NCI-H524 (cell line): ENCODE results near the gene OAS3.
A peak's percentile ranks its signal among the peaks of the same experiment; 100 is the strongest.
"Not testable (repeated sequence)": the region's sequence is repeated elsewhere in the genome, so short reads cannot be mapped to it uniquely, and the experiment has no call there.

ENCODE experiments used
- DNase-seq, 2 experiments: peaks; one replicate each; lab custom pipeline; 2025; lab: John Stamatoyannopoulos, UW

OAS3 gene, protein sequence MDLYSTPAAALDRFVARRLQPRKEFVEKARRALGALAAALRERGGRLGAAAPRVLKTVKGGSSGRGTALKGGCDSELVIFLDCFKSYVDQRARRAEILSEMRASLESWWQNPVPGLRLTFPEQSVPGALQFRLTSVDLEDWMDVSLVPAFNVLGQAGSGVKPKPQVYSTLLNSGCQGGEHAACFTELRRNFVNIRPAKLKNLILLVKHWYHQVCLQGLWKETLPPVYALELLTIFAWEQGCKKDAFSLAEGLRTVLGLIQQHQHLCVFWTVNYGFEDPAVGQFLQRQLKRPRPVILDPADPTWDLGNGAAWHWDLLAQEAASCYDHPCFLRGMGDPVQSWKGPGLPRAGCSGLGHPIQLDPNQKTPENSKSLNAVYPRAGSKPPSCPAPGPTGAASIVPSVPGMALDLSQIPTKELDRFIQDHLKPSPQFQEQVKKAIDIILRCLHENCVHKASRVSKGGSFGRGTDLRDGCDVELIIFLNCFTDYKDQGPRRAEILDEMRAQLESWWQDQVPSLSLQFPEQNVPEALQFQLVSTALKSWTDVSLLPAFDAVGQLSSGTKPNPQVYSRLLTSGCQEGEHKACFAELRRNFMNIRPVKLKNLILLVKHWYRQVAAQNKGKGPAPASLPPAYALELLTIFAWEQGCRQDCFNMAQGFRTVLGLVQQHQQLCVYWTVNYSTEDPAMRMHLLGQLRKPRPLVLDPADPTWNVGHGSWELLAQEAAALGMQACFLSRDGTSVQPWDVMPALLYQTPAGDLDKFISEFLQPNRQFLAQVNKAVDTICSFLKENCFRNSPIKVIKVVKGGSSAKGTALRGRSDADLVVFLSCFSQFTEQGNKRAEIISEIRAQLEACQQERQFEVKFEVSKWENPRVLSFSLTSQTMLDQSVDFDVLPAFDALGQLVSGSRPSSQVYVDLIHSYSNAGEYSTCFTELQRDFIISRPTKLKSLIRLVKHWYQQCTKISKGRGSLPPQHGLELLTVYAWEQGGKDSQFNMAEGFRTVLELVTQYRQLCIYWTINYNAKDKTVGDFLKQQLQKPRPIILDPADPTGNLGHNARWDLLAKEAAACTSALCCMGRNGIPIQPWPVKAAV

DNA sequence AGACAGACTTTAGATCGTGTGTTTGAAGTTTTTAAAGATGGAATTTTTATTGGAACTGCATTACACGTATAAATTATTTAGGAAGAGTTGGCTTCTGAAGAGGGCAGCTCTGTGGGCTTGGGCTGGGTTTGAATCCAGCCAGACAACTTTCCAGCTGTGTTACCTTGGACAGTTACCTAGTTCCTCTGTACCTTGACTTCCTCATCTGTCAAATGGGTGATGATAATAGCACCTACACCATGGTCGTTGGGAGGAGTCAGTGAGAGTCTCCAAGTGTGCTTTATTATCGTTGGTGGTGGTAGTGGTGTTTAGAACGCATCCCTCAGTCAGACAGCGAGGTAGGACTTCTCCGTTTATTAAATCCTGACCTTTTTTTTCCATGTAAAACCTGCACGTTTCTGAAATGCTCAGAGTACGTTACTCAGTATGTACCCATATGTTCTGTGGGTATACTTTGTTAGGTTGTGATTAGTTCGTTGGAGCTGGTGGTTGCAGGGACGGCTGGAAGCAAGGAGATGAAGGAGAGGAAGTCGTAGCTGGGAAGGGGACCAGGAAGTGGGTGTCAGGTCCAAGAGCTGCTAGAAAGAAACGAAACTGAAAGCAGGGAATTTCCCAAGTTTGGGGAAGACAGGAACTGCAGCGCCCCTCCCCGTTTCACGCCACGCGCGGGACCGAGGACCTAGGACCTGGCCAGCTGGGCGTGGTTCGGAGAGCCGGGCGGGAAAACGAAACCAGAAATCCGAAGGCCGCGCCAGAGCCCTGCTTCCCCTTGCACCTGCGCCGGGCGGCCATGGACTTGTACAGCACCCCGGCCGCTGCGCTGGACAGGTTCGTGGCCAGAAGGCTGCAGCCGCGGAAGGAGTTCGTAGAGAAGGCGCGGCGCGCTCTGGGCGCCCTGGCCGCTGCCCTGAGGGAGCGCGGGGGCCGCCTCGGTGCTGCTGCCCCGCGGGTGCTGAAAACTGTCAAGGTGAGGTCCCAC, at the start of gene OAS3:
TSS of gene OAS3 (plus strand) at position 734 of the 979 bp plus-strand sequence. CDS start at position 791, 57 bp downstream.
- DNase-seq = peak in 1 of 2 experiments; percentile 30

DNA sequence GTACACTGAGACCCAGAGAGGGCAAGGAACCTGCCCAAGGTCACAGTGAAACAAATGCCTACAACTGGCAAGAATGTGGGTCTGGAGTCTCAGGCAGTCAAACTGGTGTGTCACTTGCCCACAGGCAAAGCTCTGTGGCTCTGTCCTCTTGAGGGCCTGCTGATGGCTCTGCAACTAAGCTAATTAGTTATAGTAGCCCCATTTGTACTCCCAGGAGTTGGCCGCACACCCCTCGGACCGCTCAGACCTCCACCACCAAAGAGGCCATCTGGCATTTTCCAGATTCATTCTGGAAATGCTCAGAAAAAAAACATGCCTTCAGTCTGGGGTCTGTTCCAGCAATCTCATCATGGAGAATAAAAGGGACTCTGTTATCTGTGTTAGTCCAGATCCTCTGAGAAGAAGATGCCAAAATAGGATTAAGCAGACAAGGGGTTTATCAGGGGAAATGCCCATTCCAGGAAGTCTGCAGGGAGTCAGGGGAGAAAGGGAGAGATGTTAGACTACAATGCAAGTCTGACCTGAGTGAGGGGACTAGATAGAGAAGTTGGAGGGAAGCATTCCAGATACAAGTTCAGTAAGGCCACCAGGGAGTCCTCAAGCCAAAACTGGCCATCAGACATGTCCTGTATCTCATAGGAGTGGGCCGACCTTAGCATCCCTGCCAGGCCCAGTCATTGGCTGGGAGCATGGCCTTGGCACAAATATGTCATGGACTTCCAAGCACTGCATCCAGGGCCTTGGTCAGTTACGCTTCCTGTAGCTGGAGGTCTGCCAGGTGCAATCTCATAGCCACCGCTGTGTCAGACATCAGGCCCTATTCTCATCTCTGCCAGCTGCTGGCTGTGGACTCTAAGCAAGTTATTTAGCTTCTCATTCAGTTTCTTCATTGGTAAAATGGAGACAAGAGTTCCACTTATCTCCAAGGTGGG, 46.9 kb upstream of the OAS3 start:
- DNase-seq = no peak

DNA sequence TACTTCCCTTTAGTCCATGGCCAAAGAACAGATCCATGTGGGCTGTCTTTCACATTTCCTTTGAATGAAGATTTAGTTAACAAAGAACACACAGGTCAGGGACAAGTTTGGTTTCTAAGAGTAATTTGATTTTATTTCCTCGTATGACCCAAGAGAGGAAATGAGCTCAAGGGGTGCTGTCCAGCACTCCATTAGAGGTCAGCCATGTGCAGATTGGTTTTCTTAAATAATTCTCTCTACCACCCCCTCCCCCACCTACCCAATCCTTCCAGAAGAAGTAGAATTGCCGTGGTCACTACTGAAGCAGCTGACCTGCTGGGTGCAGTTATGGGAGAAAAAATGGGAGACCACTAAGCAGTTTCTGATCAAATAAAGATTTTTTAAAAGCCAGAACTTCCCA, 45.4 kb upstream of the OAS3 start:
- DNase-seq = no peak

DNA sequence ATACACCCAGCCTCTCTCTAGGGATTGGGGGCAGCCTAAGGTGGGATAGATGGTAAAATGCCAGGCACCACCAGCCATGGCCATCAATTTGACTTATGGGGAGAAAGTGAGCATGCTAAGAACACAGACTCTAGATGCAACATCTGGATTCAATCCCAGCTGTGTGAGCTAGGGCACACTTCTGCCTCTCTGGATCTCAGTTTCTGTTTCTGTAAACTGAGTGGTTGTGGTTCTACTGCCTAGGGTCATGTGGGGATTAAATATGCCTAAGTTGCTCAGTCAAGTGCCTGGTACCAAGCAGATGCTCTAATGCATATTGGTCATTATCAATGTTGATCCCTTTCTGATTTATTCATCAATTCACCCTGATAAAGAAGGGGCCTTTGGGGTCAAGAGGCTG, 44.1 kb upstream of the OAS3 start:
- DNase-seq = no peak

DNA sequence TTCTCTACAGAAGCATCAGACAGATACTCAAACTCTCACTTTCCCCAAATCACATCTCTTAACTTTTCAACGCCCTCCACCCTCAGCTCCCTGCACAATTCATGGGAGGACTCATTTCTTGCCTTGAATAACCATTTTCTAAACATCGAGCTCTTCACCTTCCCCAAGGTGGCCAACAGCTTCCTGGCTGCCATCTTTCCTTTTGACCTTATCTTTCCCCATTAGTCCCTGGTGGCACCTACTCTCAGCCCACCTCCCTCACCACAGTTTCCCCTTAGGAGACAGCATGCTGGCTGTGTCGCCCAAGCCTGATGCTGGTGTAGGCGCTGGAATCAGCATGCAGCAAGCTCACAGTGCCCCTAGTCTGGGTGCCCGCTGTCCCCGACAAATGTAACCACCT, 39.9 kb upstream of the OAS3 start:
- no peak for DNase-seq

DNA sequence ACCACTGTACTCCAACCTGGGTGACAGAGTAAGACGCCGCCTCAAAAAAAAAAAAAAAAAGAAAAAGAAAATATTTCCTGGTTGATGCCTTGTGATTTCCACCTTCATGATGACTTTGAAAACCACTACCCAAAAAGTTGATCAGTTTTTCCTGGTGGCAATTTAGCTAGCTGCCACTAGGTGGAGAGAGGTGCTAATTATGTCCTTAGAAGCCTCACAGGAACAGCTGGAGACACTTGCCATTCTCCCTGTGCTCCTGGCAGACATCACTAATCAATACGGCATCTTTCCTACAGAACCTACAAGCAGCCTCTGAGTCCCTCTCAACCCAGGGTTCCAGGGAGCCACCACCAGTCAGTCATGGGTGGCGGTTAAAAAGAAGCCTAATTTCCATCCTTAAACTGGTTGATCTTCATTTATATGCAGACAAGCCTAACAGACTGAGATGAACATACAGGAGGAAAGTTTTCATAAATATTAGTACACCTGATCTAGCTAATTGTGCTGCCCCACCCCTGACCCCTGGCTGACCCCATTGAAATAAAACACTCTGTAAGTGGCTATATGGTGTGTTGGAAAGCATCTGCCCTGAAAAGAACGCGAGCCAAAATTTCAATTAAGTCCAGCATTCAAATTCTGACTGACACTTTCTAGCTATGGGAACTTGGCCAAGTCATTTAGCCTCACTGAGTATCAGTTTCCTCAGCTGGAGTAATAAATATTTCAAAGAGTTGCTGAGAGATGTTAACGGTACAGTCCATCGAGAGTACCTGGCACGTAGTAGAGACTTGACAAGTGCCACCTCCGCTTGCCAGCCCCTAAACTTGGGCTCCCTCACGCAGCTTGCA, 37.8 kb upstream of the OAS3 start:
- DNase-seq = peak; percentile 27 to 66

DNA sequence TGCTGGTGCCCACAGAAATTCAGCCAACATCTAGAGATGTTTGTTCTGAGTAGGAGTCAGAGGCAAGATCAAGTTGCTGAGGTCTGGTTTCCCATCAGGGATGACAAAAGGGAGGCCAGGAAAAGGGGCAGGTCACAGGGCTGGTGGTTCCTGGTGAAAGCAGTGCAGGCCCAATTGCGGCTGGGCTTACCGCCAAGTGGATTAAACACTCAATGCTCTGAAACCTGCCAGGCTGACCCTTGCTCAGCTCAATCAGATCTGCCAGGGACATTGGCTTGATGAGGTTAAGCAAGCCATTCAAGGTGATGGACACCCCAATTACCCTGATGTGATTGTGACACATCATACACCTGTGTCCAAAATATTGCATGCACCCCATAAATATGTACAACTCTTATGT, 37.0 kb upstream of the OAS3 start:
- DNase-seq = no peak

DNA sequence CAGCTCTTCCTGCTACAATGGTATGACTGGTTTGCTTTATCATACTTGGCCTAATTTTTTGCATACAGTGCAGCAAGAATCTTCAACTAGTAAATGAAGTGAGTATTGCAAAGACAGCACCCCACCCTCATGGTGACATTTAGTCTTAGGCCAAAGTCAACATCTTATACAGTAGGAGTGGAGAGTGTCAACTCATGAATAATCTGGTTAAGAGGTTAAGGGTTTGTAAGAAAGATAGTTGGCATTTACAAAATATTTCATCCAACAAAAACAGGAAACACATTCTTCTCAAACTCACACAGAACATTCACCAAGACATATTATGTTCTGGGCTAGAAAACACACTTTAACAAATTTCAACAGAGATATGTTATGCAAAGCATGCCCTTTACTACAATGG, 33.7 kb upstream of the OAS3 start:
- DNase-seq = no peak

DNA sequence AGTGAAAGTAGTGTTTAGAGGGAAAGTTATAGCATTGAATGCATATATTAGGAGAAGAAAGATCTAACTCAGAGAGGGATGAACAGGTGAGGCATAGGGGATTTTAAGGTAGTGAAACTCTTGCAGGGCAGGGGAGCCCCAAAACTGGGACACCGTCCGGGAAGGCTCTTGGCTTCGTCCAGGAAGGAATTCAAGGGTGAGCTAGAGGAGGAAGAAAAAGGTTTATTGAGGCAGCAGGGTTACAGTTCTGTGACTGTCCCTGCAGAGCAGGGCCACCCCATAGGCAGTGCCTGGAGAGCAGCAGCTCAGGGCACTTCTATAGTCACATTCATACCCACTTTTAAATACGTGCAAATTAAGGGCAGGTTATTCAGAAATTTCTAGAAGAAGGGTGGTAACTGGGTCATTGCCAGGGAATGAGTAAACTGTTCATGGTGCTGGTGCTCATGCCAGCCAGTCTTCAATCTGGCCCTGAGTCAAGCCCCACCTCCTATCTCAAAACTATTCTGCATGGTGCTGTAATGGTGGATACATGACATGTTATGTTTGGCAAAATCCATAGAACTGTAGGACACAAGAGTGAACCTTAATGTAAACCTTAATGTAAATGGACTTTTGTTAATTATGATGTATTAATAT, 32.7 kb upstream of the OAS3 start:
- DNase-seq = no peak

DNA sequence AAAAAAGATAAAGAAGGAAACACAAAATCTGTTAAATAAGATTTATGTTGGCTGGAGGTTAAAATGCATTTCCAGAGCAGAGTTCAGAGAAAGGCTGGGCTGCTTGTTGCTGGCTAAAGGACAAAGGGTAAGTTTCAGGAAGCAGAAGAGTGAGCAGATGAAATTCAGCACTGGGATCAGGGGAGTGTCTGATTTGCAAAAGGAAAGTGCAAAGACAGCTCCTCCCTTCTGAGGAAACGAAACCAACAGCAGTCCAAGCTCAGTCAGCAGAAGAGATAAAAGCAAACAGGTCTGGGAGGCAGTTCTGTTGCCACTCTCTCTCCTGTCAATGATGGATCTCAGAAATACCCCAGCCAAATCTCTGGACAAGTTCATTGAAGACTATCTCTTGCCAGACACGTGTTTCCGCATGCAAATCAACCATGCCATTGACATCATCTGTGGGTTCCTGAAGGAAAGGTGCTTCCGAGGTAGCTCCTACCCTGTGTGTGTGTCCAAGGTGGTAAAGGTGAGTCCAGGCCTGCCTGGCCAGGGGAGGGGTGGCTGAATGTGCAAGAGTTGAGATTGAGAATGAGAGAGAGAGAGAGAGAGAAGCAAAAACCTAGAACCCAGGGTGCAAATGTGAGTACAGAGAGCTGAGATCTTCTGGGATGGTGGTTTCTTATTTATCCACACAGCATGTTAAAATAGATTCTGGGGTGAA, 31.4 kb upstream of the OAS3 start, which contains the start of gene OAS1:
TSS of gene OAS1 (plus strand) at position 251 of the 703 bp plus-strand sequence. CDS start at position 329, 78 bp downstream.
- DNase-seq = no peak

DNA sequence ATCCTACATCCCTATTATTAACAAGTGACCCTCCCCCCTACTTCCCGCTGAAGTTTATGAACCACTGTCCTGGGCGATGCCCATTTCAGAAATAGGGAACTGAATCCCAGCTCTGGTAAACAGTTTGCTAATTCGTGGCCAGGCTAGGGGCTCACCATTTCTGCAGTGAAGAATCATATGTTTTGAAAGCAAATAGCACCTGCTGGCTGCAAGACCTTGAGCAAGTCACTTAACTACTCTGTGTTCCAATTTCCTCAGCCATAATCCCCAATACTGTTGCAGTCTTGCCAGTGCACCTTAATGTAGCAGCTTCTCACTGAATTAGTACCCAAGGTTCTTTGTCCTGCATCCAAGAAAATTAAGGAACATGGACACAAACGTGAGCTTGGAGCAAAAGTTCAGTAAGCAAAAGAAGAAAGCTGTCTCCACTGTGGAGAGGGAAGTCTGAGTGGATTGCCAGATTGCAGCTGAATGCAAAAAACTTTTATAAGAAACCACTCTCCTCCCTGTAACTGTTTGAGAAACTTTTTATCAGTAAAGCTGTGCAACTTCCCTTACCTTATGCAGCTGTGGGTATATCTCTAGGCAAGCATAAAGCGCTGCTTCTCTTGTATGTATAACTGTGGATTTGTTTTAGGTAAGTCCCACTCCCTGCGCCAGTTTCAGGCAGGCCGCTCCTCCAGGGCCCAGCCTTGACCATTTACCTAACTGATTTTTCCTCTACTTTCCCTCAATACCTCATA, 30.7 kb upstream of the OAS3 start:
- DNase-seq = no peak

DNA sequence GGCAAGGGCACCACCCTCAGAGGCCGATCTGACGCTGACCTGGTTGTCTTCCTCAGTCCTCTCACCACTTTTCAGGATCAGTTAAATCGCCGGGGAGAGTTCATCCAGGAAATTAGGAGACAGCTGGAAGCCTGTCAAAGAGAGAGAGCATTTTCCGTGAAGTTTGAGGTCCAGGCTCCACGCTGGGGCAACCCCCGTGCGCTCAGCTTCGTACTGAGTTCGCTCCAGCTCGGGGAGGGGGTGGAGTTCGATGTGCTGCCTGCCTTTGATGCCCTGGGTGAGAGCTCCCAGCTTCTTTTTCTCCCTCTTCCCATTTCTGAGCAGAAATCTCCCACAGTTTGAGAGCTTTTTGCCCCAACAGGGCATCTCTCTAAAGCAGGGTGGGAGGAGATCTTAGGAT, 29.7 kb upstream of the OAS3 start:
- no peak for DNase-seq

DNA sequence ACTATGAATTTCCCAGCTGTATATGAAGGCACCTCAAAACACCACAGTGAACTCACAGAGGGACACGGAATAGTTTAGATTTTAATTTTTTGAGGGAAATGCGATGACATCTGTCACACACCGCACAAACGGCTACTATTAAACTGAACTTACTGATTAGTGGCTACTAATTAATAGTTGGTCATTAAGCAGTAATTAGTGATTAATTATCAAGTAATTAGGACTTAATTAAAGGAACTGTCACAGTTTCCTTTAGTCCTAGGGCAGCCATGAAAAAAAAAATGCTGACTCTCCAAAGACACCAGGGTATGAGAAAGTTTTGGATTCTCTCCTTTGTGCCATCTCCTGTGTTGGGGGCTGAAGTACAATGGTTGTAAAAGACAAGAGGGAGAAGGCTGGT, 28.6 kb upstream of the OAS3 start:
- DNase-seq = no peak

DNA sequence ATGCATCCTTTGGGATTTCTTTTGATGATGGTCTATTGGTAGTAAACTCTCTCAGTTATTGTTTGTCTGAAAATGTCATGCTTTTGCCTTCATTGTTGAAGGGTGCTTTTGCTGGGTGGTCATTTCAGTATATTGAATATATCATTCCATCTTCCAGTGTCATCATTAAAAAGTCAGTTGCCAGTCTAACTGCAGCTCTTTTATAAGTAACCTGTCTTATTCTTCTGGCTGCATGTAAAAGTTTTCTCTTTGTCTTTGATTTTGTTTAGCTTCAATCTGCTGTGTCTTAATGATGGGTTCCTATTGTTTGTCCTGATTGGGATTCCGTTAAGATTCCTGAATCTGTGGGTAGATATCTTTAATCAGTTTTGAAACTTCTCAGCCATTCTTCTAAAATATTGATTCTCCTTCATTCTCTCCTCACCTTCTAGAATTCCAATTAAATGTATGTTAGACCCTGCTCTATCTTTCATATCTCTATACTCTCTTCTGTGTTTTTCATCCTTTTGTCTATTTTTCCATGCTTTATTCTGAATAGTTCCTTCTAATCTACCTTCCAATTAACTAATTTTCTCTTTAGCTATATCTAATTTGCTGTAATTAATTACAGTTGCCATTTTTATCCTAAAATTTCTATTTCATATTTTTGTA, 25.1 kb upstream of the OAS3 start:
- no peak for DNase-seq

DNA sequence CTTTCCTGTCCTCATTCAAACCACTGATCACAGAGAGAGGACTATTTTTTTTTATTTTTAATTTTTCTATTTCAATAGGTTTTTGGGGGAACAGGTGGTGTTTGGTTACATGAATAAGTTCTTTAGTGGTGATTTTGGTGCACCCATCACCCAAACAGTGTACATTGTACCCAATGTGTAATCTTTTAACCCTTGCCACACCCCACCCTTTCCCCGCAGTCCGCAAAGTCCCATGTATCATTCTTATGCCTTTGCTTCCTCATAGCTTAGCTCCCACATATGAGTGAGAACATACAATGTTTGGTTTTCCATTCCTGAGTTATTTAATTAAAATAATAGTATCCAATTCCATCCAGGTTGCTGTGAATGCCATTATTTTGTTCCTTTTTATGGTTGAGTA, 24.4 kb upstream of the OAS3 start:
- not testable (repeated sequence) for DNase-seq

DNA sequence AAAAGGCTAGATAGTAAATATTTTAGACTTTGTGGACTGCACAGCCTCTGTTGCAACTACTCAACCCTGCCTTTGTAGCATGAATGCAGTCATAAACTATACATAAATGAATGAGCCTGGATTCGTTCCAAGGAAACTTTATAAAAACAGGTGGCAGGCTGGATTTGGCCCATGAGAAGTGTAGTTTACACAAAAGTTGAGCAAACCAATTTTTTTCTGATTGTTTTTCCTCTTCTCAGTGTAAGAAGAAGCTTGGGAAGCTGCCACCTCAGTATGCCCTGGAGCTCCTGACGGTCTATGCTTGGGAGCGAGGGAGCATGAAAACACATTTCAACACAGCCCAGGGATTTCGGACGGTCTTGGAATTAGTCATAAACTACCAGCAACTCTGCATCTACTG, 22.0 kb upstream of the OAS3 start:
- no peak for DNase-seq

DNA sequence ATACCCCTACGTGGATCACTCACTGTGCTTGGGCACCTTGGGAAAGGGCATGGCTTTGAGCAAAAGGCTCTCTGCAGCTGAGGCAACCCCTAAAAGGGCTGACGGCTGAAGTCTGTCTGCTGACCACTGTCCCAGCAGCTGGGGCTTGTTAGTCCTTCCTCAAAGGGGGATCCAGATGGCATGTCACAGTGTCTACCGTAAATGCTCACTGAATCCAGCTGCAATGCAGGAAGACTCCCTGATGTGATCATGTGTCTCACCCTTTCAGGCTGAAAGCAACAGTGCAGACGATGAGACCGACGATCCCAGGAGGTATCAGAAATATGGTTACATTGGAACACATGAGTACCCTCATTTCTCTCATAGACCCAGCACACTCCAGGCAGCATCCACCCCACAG, 19.2 kb upstream of the OAS3 start:
- DNase-seq = no peak
